Ovary (tissue), 3 donors: ENCODE measurements around the gene KCNJ9.

Source experiments
- CTCF ChIP-seq, 3 donors: fragments of 450-650 bp in 2 of 3; fragments of 200-600 bp in 1 of 3; IDR thresholded peaks; one replicate each; pipeline versions ENCODE4 v1.5.1 to v1.8.0; 2016 to 2022; ENCODE audit warnings: antibody characterized with exemption in 3 of 3, mild to moderate bottlenecking in 1 of 3
- EP300 ChIP-seq: sonication (generic); formaldehyde crosslinking; IDR thresholded peaks from one replicate; pipeline ENCODE4 v1.6.1; 2017; ENCODE audit warnings: antibody characterized with exemption
- POLR2A ChIP-seq: fragments of 450-650 bp; IDR thresholded peaks from one replicate; pipeline ENCODE4 v1.6.1; 2017; ENCODE audit warnings: antibody characterized with exemption, mild to moderate bottlenecking, moderate library complexity
- donor health status: DM: no; HTN: no; CAD: no.

- TF ChIP-seq CTCF (IDR thresholded peaks at IDR 0.05), result no peak
- TF ChIP-seq EP300, result no peak
- TF ChIP-seq POLR2A, result no peak
These were observed 52.8 kb downstream of the KCNJ9 start for GRCh38 chr1:160133990-160134770.
